Stimulated activated CD4-positive, alpha-beta T cell treated with anti-CD3 and anti-CD28 coated beads, Interleukin-1b, Interleukin-23, amount 100 ng/mL, for 4 hours (primary cell): ENCODE measurements around the gene RPS6KA4.

Experiments used
- DNase-seq, 2 donors: peaks; one replicate each; pipeline ENCODE4 v3.0.0-alpha.2; 2020; ENCODE audit warnings: low read depth in 2 of 2

The RPS6KA4 gene

GRCh38 chr11:64327375-64327774 lies 31.6 kb upstream of the RPS6KA4 start:
- no peak for DNase-seq

- DNase-seq = no peak
Measured at GRCh38 chr11:64327993-64328392, 31.0 kb upstream of the RPS6KA4 start.

- no peak for DNase-seq
Measured at GRCh38 chr11:64330888-64331287, 28.1 kb upstream of the RPS6KA4 start.

GRCh38 chr11:64331569-64332371 lies 27.2 kb upstream of the RPS6KA4 start:
- DNase-seq = peak; percentile 47 to 51

- no peak for DNase-seq
Measured at GRCh38 chr11:64333556-64333955, 25.4 kb upstream of the RPS6KA4 start.

- DNase-seq = no peak
Measured at GRCh38 chr11:64334764-64335735, 23.9 kb upstream of the RPS6KA4 start.

GRCh38 chr11:64337538-64338249 lies 21.3 kb upstream of the RPS6KA4 start:
- no peak for DNase-seq

- no peak for DNase-seq
Measured at GRCh38 chr11:64338716-64339115, 20.2 kb upstream of the RPS6KA4 start.

GRCh38 chr11:64339286-64339685 lies 19.7 kb upstream of the RPS6KA4 start:
- no peak for DNase-seq

- DNase-seq = peak; percentile 64
Measured at GRCh38 chr11:64339754-64340408, 19.1 kb upstream of the RPS6KA4 start, which contains the start of gene CCDC88B. Gene CCDC88B, plus strand, starts transcription at chr11:64340204. Its CDS starts 63 bp downstream, at chr11:64340267.

GRCh38 chr11:64340671-64341335 lies 18.2 kb upstream of the RPS6KA4 start:
- peak; percentile 68 to 77 for DNase-seq

GRCh38 chr11:64341429-64341828 lies 17.5 kb upstream of the RPS6KA4 start:
- DNase-seq = no peak

- peak; percentile 88 to 89 for DNase-seq
Measured at GRCh38 chr11:64341851-64342791, 16.8 kb upstream of the RPS6KA4 start.

- DNase-seq = no peak
Measured at GRCh38 chr11:64342869-64343745, 15.9 kb upstream of the RPS6KA4 start.

GRCh38 chr11:64343767-64344559 lies 15.0 kb upstream of the RPS6KA4 start:
- DNase-seq = no peak

- DNase-seq = no peak
Measured at GRCh38 chr11:64344787-64345186, 14.2 kb upstream of the RPS6KA4 start.

- DNase-seq = no peak
Measured at GRCh38 chr11:64347193-64347867, 11.6 kb upstream of the RPS6KA4 start.
